ENCODE results near the gene IL12RB1.
A peak's percentile ranks its signal among the peaks of the same experiment; 100 is the strongest.

IL12RB1 gene

GRCh38 chr19:18089726-18090125, 3.0 kb upstream of the IL12RB1 start:
- DNase-seq (ENCODE audit: low read depth), result no peak

GRCh38 chr19:18089096-18089541, 2.4 kb upstream of the IL12RB1 start:
- DNase-seq (ENCODE audit: low read depth), result peak; percentile 43

GRCh38 chr19:18085702-18086457, 854 bp downstream of the IL12RB1 start:
- no peak for DNase-seq (ENCODE audit: low read depth)

DNA sequence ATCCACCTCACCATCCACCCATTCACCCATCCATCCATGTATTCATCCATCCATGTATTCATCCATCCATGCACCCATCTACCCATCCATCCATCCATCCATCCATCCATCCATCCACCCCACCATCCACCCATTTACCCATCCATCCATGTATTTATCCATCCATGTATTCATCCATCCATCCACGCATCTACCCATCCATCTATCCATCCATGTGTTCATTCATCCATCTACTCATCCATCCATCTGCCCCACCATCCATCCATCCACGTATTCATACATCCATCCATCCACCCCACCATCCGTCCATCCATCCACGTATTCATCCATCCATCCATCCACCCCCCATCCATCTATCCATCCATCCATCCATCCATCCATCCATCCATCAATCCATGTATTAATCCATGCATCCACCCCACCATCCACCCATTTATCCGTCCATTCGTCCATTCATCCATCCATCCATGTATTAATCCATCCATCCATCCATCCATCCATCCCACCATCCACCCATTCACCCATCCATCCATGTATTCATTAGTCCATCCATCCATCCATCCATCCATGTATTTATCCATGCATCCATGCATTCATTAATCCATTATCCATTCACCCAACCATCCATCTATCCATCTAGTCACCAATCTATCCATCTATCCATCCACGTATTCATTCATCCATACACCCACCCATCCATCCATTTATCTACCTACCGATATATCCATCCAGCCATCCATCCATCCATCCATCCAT, 2.6 kb downstream of the IL12RB1 start:
- DNase-seq (ENCODE audit: low read depth), result no peak

GRCh38 chr19:18074192-18074591, 12.5 kb downstream of the IL12RB1 start:
- DNase-seq (ENCODE audit: low read depth), result no peak

- no peak for DNase-seq (ENCODE audit: low read depth)
These were observed 13.5 kb downstream of the IL12RB1 start for GRCh38 chr19:18073197-18073596.

GRCh38 chr19:18072335-18072734, 14.4 kb downstream of the IL12RB1 start:
- DNase-seq (ENCODE audit: low read depth), result no peak

DNA sequence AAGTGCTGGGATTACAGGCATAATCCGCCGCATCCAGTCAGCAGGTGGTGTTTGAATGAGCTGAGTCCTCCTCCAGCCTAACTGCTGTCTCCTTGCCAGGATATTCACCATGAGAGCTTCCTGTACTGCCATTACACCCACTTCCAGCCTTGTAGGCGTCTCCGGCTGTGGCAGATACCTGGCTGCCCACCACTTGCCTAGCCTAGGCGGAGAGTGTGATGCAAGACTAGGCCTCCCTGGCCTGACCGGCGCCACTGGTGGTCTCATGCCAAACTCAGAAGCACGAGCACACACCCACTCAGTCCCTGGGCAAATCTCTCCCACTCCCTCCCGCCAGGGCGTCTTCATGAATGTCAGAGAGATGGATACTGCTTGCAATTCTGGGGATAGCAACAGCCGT, 16.6 kb downstream of the IL12RB1 start:
- no peak for DNase-seq (ENCODE audit: low read depth)

GRCh38 chr19:18069383-18069782, 17.4 kb downstream of the IL12RB1 start:
- DNase-seq (ENCODE audit: low read depth), result no peak

DNA sequence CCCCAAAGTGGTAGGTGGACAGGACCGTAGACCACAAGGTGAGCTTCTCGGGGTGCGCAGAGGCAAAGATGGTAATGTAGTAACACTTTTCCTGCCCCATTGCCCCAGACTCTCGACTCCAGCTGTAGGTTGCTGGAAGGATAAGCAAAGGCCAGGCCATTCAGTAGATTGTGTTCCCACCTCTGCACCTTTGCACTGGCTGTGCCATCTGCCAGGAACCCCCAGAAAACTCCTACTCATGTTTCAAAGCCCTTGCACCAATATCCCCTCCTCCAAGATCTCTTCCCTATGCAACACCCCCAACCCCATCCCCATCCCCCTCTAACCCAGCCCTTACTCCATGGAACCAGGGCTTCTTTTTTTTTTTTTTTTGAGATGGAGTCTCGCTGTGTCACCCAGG, 18.3 kb downstream of the IL12RB1 start:
- DNase-seq (ENCODE audit: low read depth), result no peak

DNA sequence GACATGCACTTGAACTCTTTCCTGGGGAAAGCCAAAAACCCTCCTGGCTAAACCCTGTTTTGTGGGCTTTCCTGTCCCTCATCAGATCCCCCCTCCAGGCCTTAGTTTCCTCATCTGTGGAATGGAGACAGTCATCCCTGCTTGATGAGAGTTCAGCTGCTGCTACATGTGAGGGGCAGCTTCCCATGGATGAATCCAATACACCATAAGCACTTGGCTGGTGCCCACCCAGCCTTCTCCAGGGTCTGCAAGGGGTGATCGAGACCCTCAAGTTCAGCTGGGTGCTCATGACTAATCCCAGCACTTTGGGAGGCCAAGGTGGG, 21.6 kb downstream of the IL12RB1 start:
- DNase-seq (ENCODE audit: low read depth), result no peak

DNA sequence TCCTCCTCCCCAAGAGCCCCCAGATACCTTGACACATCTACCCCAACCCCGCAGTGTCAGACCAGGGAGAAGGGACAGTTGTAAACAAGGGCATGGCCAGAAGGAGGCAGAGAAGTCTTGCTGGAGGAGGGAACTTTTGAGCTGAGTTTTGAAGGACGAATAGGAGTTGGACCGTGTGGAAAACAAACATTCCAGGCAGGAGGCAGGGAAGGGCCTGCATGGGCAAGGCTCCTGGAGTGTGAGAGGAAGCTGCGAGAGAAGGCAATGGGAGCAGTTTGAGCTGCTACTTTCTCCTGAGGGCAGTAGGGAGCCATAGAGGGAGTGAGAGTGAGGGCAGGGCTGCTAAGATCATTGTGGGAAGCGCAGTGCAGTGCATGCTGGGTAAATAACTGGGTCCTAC, 23.3 kb downstream of the IL12RB1 start:
- DNase-seq (ENCODE audit: low read depth), result no peak

DNA sequence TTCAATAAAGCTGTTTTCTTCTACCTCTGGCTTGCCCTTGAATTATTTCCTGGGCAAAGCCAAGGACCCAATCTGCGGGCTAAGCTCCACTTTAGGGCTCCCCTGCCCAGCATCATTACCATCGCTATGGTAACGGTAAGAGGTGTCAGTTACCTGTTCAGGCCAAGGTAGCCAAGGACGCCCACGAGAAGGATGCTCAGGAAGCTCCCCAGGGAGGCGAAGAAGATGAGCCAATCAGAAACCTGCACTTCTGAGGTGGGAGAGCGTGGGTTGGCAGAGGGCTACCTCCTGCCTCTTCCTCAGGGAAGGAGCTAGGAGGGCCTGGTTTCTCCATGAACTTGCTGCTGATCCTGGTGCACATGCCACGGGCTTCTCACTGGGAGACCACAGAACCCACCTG, 24.7 kb downstream of the IL12RB1 start:
- no peak for DNase-seq (ENCODE audit: low read depth)

- DNase-seq (ENCODE audit: low read depth), result no peak
These were observed 26.3 kb downstream of the IL12RB1 start for GRCh38 chr19:18060472-18060871.

DNA sequence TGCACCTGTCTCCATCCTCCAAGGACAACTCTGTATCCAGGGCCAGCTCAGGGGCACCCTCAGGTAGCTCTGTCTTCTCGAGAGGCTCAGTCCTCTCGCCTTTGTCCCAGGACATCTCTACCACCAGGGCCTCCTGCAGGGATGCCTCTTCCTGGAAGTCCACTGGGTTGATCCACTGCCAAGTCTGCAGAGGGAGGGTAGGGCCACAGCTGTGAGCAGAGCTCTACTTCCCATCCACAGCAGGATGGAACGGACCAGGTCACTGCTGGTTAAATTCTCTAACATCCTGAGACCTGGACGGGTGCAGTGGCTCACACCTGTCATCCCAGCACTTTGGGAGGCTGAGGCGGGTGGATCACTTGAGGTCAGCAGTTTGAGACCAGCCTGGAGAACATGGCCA, 26.8 kb downstream of the IL12RB1 start:
- DNase-seq (ENCODE audit: low read depth), result no peak

DNA sequence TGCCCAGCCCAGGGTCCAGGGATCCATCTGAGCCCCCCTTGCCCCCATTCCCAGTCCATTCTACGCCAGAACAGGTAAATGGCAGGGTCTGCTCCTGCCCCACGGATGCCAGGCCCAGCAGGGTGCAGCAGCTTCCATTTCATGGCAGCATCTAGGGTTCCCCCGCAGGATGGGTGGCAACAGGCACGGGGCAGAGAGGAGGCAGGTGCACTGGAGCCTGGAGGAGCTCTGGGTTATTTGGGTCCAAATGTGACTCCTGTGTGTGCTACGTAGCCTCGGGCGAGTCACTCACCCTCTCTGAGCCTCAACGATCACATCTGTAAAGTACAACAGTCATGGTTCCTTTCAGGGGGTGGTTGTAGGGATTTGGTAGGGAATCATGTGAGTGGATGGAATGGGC, 27.4 kb downstream of the IL12RB1 start:
- DNase-seq (ENCODE audit: low read depth), result no peak

- DNase-seq (ENCODE audit: low read depth), result peak; percentile 72
These were observed 28.3 kb downstream of the IL12RB1 start for GRCh38 chr19:18058208-18059009.

- DNase-seq (ENCODE audit: low read depth), result no peak
These were observed 29.2 kb downstream of the IL12RB1 start for GRCh38 chr19:18057557-18057956.

DNA sequence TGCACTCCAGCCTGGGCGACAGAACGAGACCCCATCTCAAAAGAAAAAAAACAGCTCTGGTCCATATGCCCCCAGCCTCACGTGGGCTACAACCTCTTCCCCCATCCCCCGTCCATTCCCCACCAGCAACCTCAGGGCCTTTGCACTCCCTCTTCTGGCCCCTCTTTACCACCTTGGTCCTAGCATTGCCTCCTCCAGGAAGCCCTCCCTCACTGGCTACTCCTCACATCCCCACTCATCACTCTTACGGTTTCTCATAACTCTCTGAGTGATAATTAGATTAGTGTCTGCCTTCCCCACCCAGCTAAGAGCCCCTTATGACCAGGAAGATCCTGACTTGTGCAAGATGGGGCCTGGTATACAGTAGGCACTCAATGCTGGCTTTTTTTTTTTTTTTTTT, 30.8 kb downstream of the IL12RB1 start:
- DNase-seq (ENCODE audit: low read depth), result no peak

GRCh38 chr19:18053576-18054219, 33.0 kb downstream of the IL12RB1 start:
- no peak for DNase-seq (ENCODE audit: low read depth)

GRCh38 chr19:18051887-18052286, 34.8 kb downstream of the IL12RB1 start:
- no peak for DNase-seq (ENCODE audit: low read depth)

- DNase-seq (ENCODE audit: low read depth), result no peak
These were observed 37.3 kb downstream of the IL12RB1 start for GRCh38 chr19:18049385-18049784.
